Measurements from ENCODE around the gene YTHDF1.

GRCh38 chr20:63208346-63208909, 7.5 kb downstream of the YTHDF1 start:
- no peak for TF ChIP-seq CTCF (IDR thresholded peaks at IDR 0.05)
- TF ChIP-seq POLR2A (IDR thresholded peaks at IDR 0.05), result no peak
